Measurements from ENCODE around the gene PLEKHH1. TPM values are rescaled to one million over a fixed set of nuclear protein-coding genes. Genes with fewer than 3 reads are reported as not detected.

Gene PLEKHH1
- total and polyA plus RNA-seq, 4 donors, result 0.46 to 2.4 (median 0.89) TPM

DNA sequence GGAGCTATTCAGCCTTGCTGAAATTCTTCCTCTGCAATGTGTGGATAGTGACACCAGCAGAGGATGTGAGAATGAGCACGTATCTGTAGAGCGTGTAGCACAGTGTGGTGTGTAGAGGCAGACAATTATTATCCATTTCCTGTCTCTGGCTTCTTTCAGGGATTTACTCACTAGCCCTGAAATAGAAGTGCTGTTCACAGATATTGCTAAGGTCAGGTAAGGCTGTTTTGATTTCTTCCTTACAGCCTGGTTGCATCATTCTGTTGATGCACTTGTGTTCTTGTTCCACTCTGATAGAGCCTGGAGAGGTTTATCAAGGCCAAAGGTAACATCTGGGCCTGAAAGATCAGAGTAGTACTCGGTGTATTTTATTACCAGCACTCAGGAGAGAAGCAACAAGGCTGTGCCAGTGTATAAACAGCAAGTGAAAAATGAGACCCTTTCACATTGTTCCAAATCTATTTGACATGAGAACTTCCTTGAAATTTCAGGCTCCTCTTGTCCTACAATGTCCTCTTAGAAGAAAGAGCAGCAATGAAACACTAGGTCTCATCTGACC lies 103.3 kb downstream of the PLEKHH1 start:
- WGBS, result 78% methylated on average over 3 of the region's 3 CpGs
- Histone ChIP-seq H3K4me1 (ENCODE audit: control insufficient read depth in 4 of 4, insufficient read depth in 4 of 4, low read length in 3 of 4) (no peaks in the 10 kb centered on the region), H3K9ac (ENCODE audit: low read depth in 1 of 2, low read length in 2 of 2) (no peak overlapping the region), H3K4me3 (ENCODE audit: low read depth in 1 of 3, low read length in 3 of 3) (no peak overlapping the region), H3K27me3 (ENCODE audit: control insufficient read depth in 4 of 4, insufficient read depth in 4 of 4, low read length in 3 of 4) (no peaks in the 10 kb centered on the region), H3K27ac (ENCODE audit: low read depth in 1 of 2, low read length in 2 of 2) (no peak overlapping the region), H3K9me3 (ENCODE audit: control insufficient read depth in 4 of 4, low read length in 3 of 4) (no peaks in the 10 kb centered on the region), H3K36me3 (ENCODE audit: control insufficient read depth in 4 of 4, insufficient read depth in 3 of 4, low read depth in 1 of 4, low read length in 3 of 4) (no peaks in the 10 kb centered on the region)
- no peak for TF ChIP-seq FOXA1 (IDR thresholded peaks at IDR 0.05)
- TF ChIP-seq TAF1 (conservative IDR thresholded peaks at IDR 0.05), result no peak
- no peak for TF ChIP-seq HNF4G (IDR thresholded peaks at IDR 0.05)
- no peak for TF ChIP-seq GABPA (IDR thresholded peaks at IDR 0.05 in 1 of 2, conservative IDR thresholded peaks at IDR 0.05 in 1 of 2)
- no peak for TF ChIP-seq JUND (IDR thresholded peaks at IDR 0.05)
- TF ChIP-seq YY1 (IDR thresholded peaks at IDR 0.05), result no peak
- peak; percentile 9 for TF ChIP-seq SP1 (IDR thresholded peaks at IDR 0.05)
- TF ChIP-seq FOXA2 (IDR thresholded peaks at IDR 0.05), result no peak
- TF ChIP-seq, protein P1, sequence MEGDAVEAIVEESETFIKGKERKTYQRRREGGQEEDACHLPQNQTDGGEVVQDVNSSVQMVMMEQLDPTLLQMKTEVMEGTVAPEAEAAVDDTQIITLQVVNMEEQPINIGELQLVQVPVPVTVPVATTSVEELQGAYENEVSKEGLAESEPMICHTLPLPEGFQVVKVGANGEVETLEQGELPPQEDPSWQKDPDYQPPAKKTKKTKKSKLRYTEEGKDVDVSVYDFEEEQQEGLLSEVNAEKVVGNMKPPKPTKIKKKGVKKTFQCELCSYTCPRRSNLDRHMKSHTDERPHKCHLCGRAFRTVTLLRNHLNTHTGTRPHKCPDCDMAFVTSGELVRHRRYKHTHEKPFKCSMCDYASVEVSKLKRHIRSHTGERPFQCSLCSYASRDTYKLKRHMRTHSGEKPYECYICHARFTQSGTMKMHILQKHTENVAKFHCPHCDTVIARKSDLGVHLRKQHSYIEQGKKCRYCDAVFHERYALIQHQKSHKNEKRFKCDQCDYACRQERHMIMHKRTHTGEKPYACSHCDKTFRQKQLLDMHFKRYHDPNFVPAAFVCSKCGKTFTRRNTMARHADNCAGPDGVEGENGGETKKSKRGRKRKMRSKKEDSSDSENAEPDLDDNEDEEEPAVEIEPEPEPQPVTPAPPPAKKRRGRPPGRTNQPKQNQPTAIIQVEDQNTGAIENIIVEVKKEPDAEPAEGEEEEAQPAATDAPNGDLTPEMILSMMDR (IDR thresholded peaks at IDR 0.05; ENCODE audit: low read depth, low read length, missing input control), result no peak
- TF ChIP-seq, protein P2, sequence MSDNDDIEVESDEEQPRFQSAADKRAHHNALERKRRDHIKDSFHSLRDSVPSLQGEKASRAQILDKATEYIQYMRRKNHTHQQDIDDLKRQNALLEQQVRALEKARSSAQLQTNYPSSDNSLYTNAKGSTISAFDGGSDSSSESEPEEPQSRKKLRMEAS (IDR thresholded peaks at IDR 0.05), result no peak
- TF ChIP-seq RXRA (IDR thresholded peaks at IDR 0.05), result peak in 1 of 2 donors; percentile 32
- TF ChIP-seq, protein P3, sequence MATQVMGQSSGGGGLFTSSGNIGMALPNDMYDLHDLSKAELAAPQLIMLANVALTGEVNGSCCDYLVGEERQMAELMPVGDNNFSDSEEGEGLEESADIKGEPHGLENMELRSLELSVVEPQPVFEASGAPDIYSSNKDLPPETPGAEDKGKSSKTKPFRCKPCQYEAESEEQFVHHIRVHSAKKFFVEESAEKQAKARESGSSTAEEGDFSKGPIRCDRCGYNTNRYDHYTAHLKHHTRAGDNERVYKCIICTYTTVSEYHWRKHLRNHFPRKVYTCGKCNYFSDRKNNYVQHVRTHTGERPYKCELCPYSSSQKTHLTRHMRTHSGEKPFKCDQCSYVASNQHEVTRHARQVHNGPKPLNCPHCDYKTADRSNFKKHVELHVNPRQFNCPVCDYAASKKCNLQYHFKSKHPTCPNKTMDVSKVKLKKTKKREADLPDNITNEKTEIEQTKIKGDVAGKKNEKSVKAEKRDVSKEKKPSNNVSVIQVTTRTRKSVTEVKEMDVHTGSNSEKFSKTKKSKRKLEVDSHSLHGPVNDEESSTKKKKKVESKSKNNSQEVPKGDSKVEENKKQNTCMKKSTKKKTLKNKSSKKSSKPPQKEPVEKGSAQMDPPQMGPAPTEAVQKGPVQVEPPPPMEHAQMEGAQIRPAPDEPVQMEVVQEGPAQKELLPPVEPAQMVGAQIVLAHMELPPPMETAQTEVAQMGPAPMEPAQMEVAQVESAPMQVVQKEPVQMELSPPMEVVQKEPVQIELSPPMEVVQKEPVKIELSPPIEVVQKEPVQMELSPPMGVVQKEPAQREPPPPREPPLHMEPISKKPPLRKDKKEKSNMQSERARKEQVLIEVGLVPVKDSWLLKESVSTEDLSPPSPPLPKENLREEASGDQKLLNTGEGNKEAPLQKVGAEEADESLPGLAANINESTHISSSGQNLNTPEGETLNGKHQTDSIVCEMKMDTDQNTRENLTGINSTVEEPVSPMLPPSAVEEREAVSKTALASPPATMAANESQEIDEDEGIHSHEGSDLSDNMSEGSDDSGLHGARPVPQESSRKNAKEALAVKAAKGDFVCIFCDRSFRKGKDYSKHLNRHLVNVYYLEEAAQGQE (IDR thresholded peaks at IDR 0.05), result no peak
- TF ChIP-seq RAD21 (IDR thresholded peaks at IDR 0.05), result no peak
- TF ChIP-seq EGR1 (IDR thresholded peaks at IDR 0.05; ENCODE audit: low read depth in 2 of 2), result no peak
- TF ChIP-seq HNF4A (conservative IDR thresholded peaks at IDR 0.05), result peak in 1 of 2 donors; percentile 9
- DNase-seq (ENCODE audit: low spot score), result no peak

DNA sequence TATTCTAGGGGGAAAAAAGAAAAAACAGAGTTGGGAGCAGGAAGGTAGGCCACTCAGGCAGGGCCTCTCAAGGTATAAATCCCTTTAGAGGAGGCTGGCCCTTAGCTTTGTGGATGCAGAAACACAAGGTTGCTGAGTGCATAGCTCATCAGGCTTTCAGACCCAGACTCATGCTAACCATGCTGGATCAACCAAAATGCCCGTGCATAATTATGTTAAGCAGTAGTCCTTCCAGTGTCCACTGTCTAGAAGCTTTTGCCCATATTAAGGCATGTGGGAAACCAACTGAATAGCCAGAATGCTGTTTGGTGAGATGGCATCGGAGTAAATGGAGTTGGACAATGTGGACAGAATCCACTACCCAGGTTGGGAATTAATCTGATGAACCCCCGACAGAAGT lies 105.6 kb downstream of the PLEKHH1 start:
- H3K4me3 ChIP-seq (ENCODE audit: low read depth in 1 of 3, low read length in 3 of 3), result no peak overlapping the region
- TF ChIP-seq, protein P4, sequence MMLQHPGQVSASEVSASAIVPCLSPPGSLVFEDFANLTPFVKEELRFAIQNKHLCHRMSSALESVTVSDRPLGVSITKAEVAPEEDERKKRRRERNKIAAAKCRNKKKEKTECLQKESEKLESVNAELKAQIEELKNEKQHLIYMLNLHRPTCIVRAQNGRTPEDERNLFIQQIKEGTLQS (IDR thresholded peaks at IDR 0.05), result no peak
- TF ChIP-seq JUND (IDR thresholded peaks at IDR 0.05), result no peak
- no peak for TF ChIP-seq RAD21 (IDR thresholded peaks at IDR 0.05)
- TF ChIP-seq HNF4G (IDR thresholded peaks at IDR 0.05), result no peak
- no peak for TF ChIP-seq RXRA (IDR thresholded peaks at IDR 0.05)
- no peak for TF ChIP-seq SP1 (IDR thresholded peaks at IDR 0.05)
- no peak for TF ChIP-seq EGR1 (IDR thresholded peaks at IDR 0.05; ENCODE audit: low read depth in 2 of 2)
- TF ChIP-seq, protein P5, sequence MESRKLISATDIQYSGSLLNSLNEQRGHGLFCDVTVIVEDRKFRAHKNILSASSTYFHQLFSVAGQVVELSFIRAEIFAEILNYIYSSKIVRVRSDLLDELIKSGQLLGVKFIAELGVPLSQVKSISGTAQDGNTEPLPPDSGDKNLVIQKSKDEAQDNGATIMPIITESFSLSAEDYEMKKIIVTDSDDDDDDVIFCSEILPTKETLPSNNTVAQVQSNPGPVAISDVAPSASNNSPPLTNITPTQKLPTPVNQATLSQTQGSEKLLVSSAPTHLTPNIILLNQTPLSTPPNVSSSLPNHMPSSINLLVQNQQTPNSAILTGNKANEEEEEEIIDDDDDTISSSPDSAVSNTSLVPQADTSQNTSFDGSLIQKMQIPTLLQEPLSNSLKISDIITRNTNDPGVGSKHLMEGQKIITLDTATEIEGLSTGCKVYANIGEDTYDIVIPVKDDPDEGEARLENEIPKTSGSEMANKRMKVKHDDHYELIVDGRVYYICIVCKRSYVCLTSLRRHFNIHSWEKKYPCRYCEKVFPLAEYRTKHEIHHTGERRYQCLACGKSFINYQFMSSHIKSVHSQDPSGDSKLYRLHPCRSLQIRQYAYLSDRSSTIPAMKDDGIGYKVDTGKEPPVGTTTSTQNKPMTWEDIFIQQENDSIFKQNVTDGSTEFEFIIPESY (IDR thresholded peaks at IDR 0.05), result no peak
- TF ChIP-seq NR2F2 (IDR thresholded peaks at IDR 0.05), result no peak
- no peak for TF ChIP-seq HNF4A (conservative IDR thresholded peaks at IDR 0.05)
- no peak for TF ChIP-seq FOXA1 (IDR thresholded peaks at IDR 0.05)
- no peak for TF ChIP-seq TAF1 (conservative IDR thresholded peaks at IDR 0.05)
- TF ChIP-seq FOXA2 (IDR thresholded peaks at IDR 0.05), result no peak
- TF ChIP-seq, protein P3 (IDR thresholded peaks at IDR 0.05), result no peak
- TF ChIP-seq YY1 (IDR thresholded peaks at IDR 0.05), result no peak
- TF ChIP-seq, protein P2 (IDR thresholded peaks at IDR 0.05), result no peak

More for the DNA sequence above, 105.6 kb downstream of the PLEKHH1 start:
- Histone ChIP-seq H3K36me3 (ENCODE audit: control insufficient read depth in 4 of 4, insufficient read depth in 3 of 4, low read depth in 1 of 4, low read length in 3 of 4) (peaks cover 0 to 2% (median 0%) of the 10 kb centered on the region in 4 donors), H3K27ac (ENCODE audit: low read depth in 1 of 2, low read length in 2 of 2) (no peak overlapping the region), H3K27me3 (ENCODE audit: control insufficient read depth in 4 of 4, insufficient read depth in 4 of 4, low read length in 3 of 4) (no peaks in the 10 kb centered on the region), H3K4me1 (ENCODE audit: control insufficient read depth in 4 of 4, insufficient read depth in 4 of 4, low read length in 3 of 4) (no peaks in the 10 kb centered on the region), H3K9ac (ENCODE audit: low read depth in 1 of 2, low read length in 2 of 2) (no peak overlapping the region), H3K9me3 (ENCODE audit: control insufficient read depth in 4 of 4, low read length in 3 of 4) (no peaks in the 10 kb centered on the region)
- WGBS, result 95% methylated on average over 3 of the region's 3 CpGs
- no peak for DNase-seq (ENCODE audit: low spot score)

Data from liver (tissue), 9 donors.